Endodermal cell (in vitro differentiated cells): ENCODE results near the gene RBM15B. TPM values are rescaled to one million over a fixed set of nuclear protein-coding genes. Genes with fewer than 3 reads are reported as not detected.

ENCODE experiments used
- DNase-seq: peaks from one replicate; pipeline ENCODE4 v3.0.0-alpha.2; 2017
- H3K27ac ChIP-seq: 2 replicates; pipeline ENCODE4 v1.5.1; 2013; ENCODE audit warnings: mild to moderate bottlenecking, low read depth, low read length, moderate library complexity
- H3K27me3 ChIP-seq: 2 replicates; pipeline ENCODE4 v1.6.1; 2013; ENCODE audit warnings: mild to moderate bottlenecking, low read length, moderate library complexity; ENCODE audit not compliant: insufficient read depth, control insufficient read depth, poor library complexity, severe bottlenecking
- H3K36me3 ChIP-seq: 2 replicates; pipeline ENCODE4 v1.7.0; 2013; ENCODE audit warnings: mild to moderate bottlenecking, low read length, moderate library complexity; ENCODE audit not compliant: control insufficient read depth, insufficient read depth
- H3K4me1 ChIP-seq: one replicate; pipeline ENCODE4 v1.7.0; 2013; ENCODE audit warnings: low read length; ENCODE audit not compliant: control insufficient read depth, insufficient read depth
- H3K4me3 ChIP-seq: 2 replicates; pipeline ENCODE4 v1.5.1; 2013; ENCODE audit warnings: mild to moderate bottlenecking, low read length, moderate library complexity
- H3K9ac ChIP-seq: 2 replicates; pipeline ENCODE4 v1.6.1; 2013; ENCODE audit warnings: mild to moderate bottlenecking, low read length, moderate library complexity; ENCODE audit not compliant: poor library complexity, severe bottlenecking; ENCODE audit errors: extremely low read depth
- H3K9me3 ChIP-seq: 2 replicates; pipeline ENCODE4 v1.6.1; 2013; ENCODE audit warnings: mild to moderate bottlenecking, low read length, moderate library complexity; ENCODE audit not compliant: control insufficient read depth
- H3K27ac Mint-ChIP-seq: 2 replicates; pipeline ENCODE4 v1.8.0; 2020; ENCODE audit warnings: mixed read lengths
- H3K27me3 Mint-ChIP-seq: 2 replicates; pipeline ENCODE4 v1.8.0; 2021; ENCODE audit warnings: mild to moderate bottlenecking, mixed read lengths; ENCODE audit not compliant: insufficient read depth
- H3K36me3 Mint-ChIP-seq: 2 replicates; pipeline ENCODE4 v1.8.0; 2020; ENCODE audit warnings: low read depth, mixed read lengths
- H3K4me1 Mint-ChIP-seq: 2 replicates; pipeline ENCODE4 v1.8.0; 2020; ENCODE audit warnings: mixed read lengths
- H3K4me3 Mint-ChIP-seq: 2 replicates; pipeline ENCODE4 v1.8.0; 2020; ENCODE audit warnings: mild to moderate bottlenecking, moderate library complexity, mixed read lengths
- H3K9me3 Mint-ChIP-seq: 2 replicates; pipeline ENCODE4 v1.8.0; 2020; ENCODE audit warnings: mild to moderate bottlenecking, mixed read lengths
- WGBS, 2 experiments: methylation state at CpG; one replicate each; pipeline versions ENCODE4 v1.1.5 to v1.1.7; 2013; ENCODE audit warnings: missing lambda C conversion rate in 2 of 2, mixed read lengths in 1 of 2; ENCODE audit not compliant: insufficient coverage in 1 of 2, insufficient read length in 1 of 2; 5-methylcytosine and 5-hydroxymethylcytosine counted together
- total RNA-seq, 2 donors: library from RNA; stranded (reverse); fragmentation: NEBNext Ultra II Directional in 1 of 2; extraction: Animal tissue kit (Norgen Biotek cat#: 25700) in 1 of 2; gene quantifications; 2 replicates in 1 of 2; 3 replicates in 1 of 2; pipeline ENCODE4 v1.2.1, GENCODE V29; 2021
- TF ChIP-seq, protein P1 (sequence below): fragments of 200-600 bp; sonication (generic); conservative IDR thresholded peaks from 2 replicates; pipeline ENCODE4 v1.5.0; 2021; ENCODE audit warnings: antibody characterized with exemption, mild to moderate bottlenecking

Gene RBM15B
- total RNA-seq, 2 donors from 2014 or later = 49.5 to 58.2 TPM

DNA sequence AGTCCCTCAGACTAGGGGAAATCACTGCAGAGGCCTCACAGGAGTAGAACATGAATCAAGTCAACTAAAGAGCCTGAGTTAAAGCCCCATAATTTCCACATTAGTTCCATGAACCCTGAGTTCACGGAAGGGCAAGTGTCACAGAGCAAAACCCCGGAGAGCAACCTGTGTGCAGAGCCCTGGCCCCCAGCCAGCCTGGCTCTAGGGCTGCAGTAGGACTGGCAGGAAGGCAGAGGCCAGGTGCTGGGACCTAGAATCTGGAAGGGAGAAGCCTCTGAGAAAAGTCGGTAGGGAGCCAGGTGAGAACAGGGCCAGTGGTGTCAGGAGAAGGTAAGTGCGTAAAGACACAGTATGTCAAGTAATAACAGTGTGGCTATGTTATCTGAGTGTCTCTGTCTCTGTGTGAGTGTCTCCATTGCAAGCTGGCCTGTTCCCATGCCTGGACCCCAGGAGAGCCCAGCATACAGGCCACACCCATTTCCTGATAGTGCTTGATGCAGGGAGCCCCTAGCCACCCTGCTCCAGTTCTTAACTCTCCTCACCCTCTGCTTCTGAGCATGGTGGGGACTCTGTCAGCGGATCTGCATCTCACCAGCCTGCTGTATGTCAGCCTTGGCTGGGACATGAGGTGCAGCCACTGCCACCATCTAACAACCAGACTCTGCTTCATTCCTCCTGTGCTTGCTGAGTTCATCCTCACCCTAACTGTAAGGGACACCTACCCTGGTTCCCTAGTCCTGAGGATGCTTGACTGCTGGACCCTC lies 17.2 kb upstream of the RBM15B start:
- no peaks in the 10 kb centered on the region for H3K4me1 Mint-ChIP-seq
- 92 to 96% methylated on average over 3 to 5 of the region's 5 CpGs for WGBS, 2 experiments

DNA sequence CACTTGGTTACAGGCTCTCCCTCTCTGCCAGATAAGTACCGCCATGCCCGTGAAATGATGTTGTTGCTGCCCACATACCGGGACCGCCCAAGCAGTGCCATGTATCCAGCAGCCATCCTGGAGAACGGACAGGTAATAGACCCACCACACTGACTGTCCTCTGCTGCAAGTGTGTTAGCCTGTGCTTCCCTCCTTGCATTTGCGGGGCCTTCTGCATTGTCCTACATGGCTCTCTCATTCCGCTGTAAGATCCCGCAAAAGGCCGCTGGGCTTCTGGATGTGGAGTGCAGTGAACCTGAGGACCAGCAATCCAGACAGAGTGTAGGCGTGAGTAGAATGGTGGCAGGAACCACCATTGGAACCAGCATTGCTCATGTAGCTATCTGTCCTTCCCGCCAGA lies 16.6 kb upstream of the RBM15B start:
- Mint-ChIP-seq H3K4me3 (no peak overlapping the region), H3K27ac (no peak overlapping the region), H3K27me3 (peaks cover under 1% of the 10 kb centered on the region), H3K9me3 (no peaks in the 10 kb centered on the region), H3K36me3 (peaks cover under 1% of the 10 kb centered on the region), H3K4me1 (no peaks in the 10 kb centered on the region)
- 94 to 95% methylated on average over 10 to 11 of the region's 11 CpGs for WGBS, 2 experiments
- Histone ChIP-seq H3K27me3 (no peaks in the 10 kb centered on the region), H3K9me3 (peaks cover 6% of the 10 kb centered on the region), H3K4me3 (no peak overlapping the region), H3K27ac (no peak overlapping the region), H3K4me1 (no peaks in the 10 kb centered on the region), H3K9ac (no peak overlapping the region), H3K36me3 (no peaks in the 10 kb centered on the region)
- no peak for DNase-seq
- TF ChIP-seq, protein P1, sequence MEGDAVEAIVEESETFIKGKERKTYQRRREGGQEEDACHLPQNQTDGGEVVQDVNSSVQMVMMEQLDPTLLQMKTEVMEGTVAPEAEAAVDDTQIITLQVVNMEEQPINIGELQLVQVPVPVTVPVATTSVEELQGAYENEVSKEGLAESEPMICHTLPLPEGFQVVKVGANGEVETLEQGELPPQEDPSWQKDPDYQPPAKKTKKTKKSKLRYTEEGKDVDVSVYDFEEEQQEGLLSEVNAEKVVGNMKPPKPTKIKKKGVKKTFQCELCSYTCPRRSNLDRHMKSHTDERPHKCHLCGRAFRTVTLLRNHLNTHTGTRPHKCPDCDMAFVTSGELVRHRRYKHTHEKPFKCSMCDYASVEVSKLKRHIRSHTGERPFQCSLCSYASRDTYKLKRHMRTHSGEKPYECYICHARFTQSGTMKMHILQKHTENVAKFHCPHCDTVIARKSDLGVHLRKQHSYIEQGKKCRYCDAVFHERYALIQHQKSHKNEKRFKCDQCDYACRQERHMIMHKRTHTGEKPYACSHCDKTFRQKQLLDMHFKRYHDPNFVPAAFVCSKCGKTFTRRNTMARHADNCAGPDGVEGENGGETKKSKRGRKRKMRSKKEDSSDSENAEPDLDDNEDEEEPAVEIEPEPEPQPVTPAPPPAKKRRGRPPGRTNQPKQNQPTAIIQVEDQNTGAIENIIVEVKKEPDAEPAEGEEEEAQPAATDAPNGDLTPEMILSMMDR = no peak

More for the DNA sequence above, 17.2 kb upstream of the RBM15B start:
- no peaks in the 10 kb centered on the region for H3K36me3 ChIP-seq
- Mint-ChIP-seq H3K36me3 (peaks cover 1% of the 10 kb centered on the region), H3K4me3 (no peak overlapping the region), H3K9me3 (no peaks in the 10 kb centered on the region), H3K27ac (no peak overlapping the region), H3K27me3 (peaks cover 1% of the 10 kb centered on the region)
- no peaks in the 10 kb centered on the region for H3K4me1 ChIP-seq
- no peaks in the 10 kb centered on the region for H3K27me3 ChIP-seq
- DNase-seq = no peak
- no peak overlapping the region for H3K4me3 ChIP-seq
- H3K27ac ChIP-seq = no peak overlapping the region
- peaks cover 6% of the 10 kb centered on the region for H3K9me3 ChIP-seq
- TF ChIP-seq, protein P1 = no peak
- H3K9ac ChIP-seq = no peak overlapping the region

DNA sequence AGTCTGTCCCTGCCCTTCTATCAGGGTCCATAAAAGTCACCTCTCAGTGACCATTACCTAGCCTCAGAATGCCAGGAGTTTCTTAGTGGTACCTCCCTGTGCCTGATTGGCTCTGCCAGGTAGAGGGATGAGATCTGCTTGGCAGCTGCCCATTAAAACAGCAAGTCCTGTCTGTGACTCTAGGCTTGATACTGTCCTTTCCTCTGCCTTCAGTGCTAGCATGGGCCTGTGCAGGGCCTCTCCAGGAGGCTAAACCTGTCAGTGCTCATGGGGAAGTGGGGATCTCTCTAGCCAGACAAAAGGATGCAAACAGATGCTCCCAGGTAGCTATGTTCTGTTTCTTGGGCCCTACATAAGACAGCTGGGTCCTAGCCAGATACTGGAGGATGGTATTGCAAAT lies 15.9 kb upstream of the RBM15B start:
- Histone ChIP-seq H3K27ac (no peak overlapping the region), H3K4me3 (no peak overlapping the region), H3K4me1 (no peaks in the 10 kb centered on the region), H3K36me3 (no peaks in the 10 kb centered on the region), H3K9ac (no peak overlapping the region), H3K27me3 (no peaks in the 10 kb centered on the region), H3K9me3 (peaks cover 6% of the 10 kb centered on the region)
- Mint-ChIP-seq H3K4me3 (no peak overlapping the region), H3K36me3 (no peaks in the 10 kb centered on the region), H3K4me1 (no peaks in the 10 kb centered on the region), H3K9me3 (no peaks in the 10 kb centered on the region), H3K27ac (no peak overlapping the region), H3K27me3 (no peaks in the 10 kb centered on the region)
- TF ChIP-seq, protein P1 = no peak
- no peak for DNase-seq
